ENCODE measurements around the gene SIRT2.

The SIRT2 gene

GRCh38 chr19:38911388-38912001 is 12.1 kb upstream of the SIRT2 start:
- TF ChIP-seq CTCF (IDR thresholded peaks at IDR 0.05; ENCODE audit: control insufficient read depth, extremely low read depth, insufficient read depth) = no peak
- H3K4me3 ChIP-seq (ENCODE audit: low read depth, low read length) = no peak overlapping the region
- DNase-seq (ENCODE audit: low read depth) = no peak

- no peak overlapping the region for H3K4me3 ChIP-seq (ENCODE audit: low read depth, low read length)
- no peak for DNase-seq (ENCODE audit: low read depth)
- no peak for TF ChIP-seq CTCF (IDR thresholded peaks at IDR 0.05; ENCODE audit: control insufficient read depth, extremely low read depth, insufficient read depth)
These were observed 11.1 kb upstream of the SIRT2 start for GRCh38 chr19:38910488-38910887.

GRCh38 chr19:38908911-38909310 is 9.5 kb upstream of the SIRT2 start:
- TF ChIP-seq CTCF (IDR thresholded peaks at IDR 0.05; ENCODE audit: control insufficient read depth, extremely low read depth, insufficient read depth) = no peak
- no peak for DNase-seq (ENCODE audit: low read depth)
- H3K4me3 ChIP-seq (ENCODE audit: low read depth, low read length) = no peak overlapping the region

- TF ChIP-seq CTCF (IDR thresholded peaks at IDR 0.05; ENCODE audit: control insufficient read depth, extremely low read depth, insufficient read depth) = no peak
- H3K4me3 ChIP-seq (ENCODE audit: low read depth, low read length) = no peak overlapping the region
- DNase-seq (ENCODE audit: low read depth) = no peak
These were observed 8.3 kb upstream of the SIRT2 start for GRCh38 chr19:38907670-38908069.

- no peak overlapping the region for H3K4me3 ChIP-seq (ENCODE audit: low read depth, low read length)
- DNase-seq (ENCODE audit: low read depth) = no peak
- no peak for TF ChIP-seq CTCF (IDR thresholded peaks at IDR 0.05; ENCODE audit: control insufficient read depth, extremely low read depth, insufficient read depth)
These were observed 7.8 kb upstream of the SIRT2 start for GRCh38 chr19:38907227-38907626.

- no peak for DNase-seq (ENCODE audit: low read depth)
- no peak for TF ChIP-seq CTCF (IDR thresholded peaks at IDR 0.05; ENCODE audit: control insufficient read depth, extremely low read depth, insufficient read depth)
- no peak overlapping the region for H3K4me3 ChIP-seq (ENCODE audit: low read depth, low read length)
These were observed 6.2 kb upstream of the SIRT2 start for GRCh38 chr19:38905620-38906019.

All from LNCaP clone FGC (cell line).